Activated naive CD8-positive, alpha-beta T cell treated with anti-CD3 and anti-CD28 coated beads, Interleukin-2, amount 50 U/mL, for 16 hours (primary cell): ENCODE data around the gene STAG1.
"Not testable (repeated sequence)": the region's sequence is repeated elsewhere in the genome, so short reads cannot be mapped to it uniquely, and the experiment has no call there.

Source experiments
- DNase-seq: peaks from one replicate; pipeline ENCODE4 v3.0.0-alpha.2; 2020; ENCODE audit warnings: low read depth, low spot score

STAG1 gene

GRCh38 chr3:136752172-136752421, at the start of gene STAG1:
Gene STAG1 (minus strand): TSS chr3:136752378. CDS start chr3:136630898, 121,480 bp downstream.
- no peak for DNase-seq

GRCh38 chr3:136801146-136801545, 49.0 kb upstream of the STAG1 start:
- not testable (repeated sequence) for DNase-seq

GRCh38 chr3:136792556-136793330, 40.6 kb upstream of the STAG1 start:
- DNase-seq: no peak

- no peak for DNase-seq
Measured at GRCh38 chr3:136790786-136791185, 38.6 kb upstream of the STAG1 start.

GRCh38 chr3:136789976-136790375, 37.8 kb upstream of the STAG1 start:
- DNase-seq: no peak

GRCh38 chr3:136788154-136788553, 36.0 kb upstream of the STAG1 start:
- DNase-seq: no peak

GRCh38 chr3:136787349-136787748, 35.2 kb upstream of the STAG1 start:
- DNase-seq: no peak

- no peak for DNase-seq
Measured at GRCh38 chr3:136783708-136784191, 31.6 kb upstream of the STAG1 start.

- no peak for DNase-seq
Measured at GRCh38 chr3:136780741-136781140, 28.6 kb upstream of the STAG1 start.

GRCh38 chr3:136778865-136779264, 26.7 kb upstream of the STAG1 start:
- DNase-seq: no peak

GRCh38 chr3:136772709-136773108, 20.5 kb upstream of the STAG1 start:
- no peak for DNase-seq

GRCh38 chr3:136758160-136759102, 6.3 kb upstream of the STAG1 start:
- DNase-seq: not testable (repeated sequence)

- DNase-seq: no peak
Measured at GRCh38 chr3:136755192-136755591, 3.0 kb upstream of the STAG1 start.

GRCh38 chr3:136753326-136753939, 1.3 kb upstream of the STAG1 start:
- no peak for DNase-seq

GRCh38 chr3:136752422-136753325, 496 bp upstream of the STAG1 start:
- DNase-seq: peak; percentile 96

GRCh38 chr3:136751316-136752171, 634 bp downstream of the STAG1 start:
- DNase-seq: peak; percentile 9

- DNase-seq: no peak
Measured at GRCh38 chr3:136750897-136751315, 1.3 kb downstream of the STAG1 start.

GRCh38 chr3:136750209-136750896, 1.8 kb downstream of the STAG1 start:
- no peak for DNase-seq

- not testable (repeated sequence) for DNase-seq
Measured at GRCh38 chr3:136749602-136750001, 2.6 kb downstream of the STAG1 start.

- DNase-seq: no peak
Measured at GRCh38 chr3:136749091-136749490, 3.1 kb downstream of the STAG1 start.
